IMR-90 (cell line): ENCODE measurements around the gene CASP3. TPM values are rescaled to one million over a fixed set of nuclear protein-coding genes. Genes with fewer than 3 reads are reported as not detected.

Experiments used
- ATAC-seq: fragments of 200-7000 bp; cut with Tn5 transposase; 2 replicates; pipeline ENCODE4 v1.9.1; 2020; ENCODE audit warnings: low read depth, mild to moderate bottlenecking, moderate library complexity
- BruUV-seq: library from RNA; stranded (reverse); fragments of 400-500 nt; replicated peaks from 2 replicates; lab custom pipeline; 2021; lab: Mats Ljungman, UMichigan
- CTCF ChIA-PET: fragments of 300-600 bp; formaldehyde crosslinking; extraction: SDS; loops from one replicate; lab custom pipeline; 2021; ENCODE audit warnings: antibody characterized with exemption; lab: Yijun Ruan, JAX
- POLR2A ChIA-PET: fragments of 300-600 bp; sonication (Branson Sonifier 250); formaldehyde crosslinking; loops from one replicate; lab custom pipeline; 2022; ENCODE audit warnings: antibody characterized with exemption; ENCODE audit not compliant: unreplicated experiment; lab: Charles Lee
- DNase-seq: peaks from one replicate; pipeline ENCODE4 v3.0.0; 2013
- H2AFZ ChIP-seq: replicated peaks from 2 replicates; pipeline ENCODE3; 2013; ENCODE audit warnings: low read length, mild to moderate bottlenecking; ENCODE audit not compliant: poor library complexity
- H2AK5ac ChIP-seq: 2 replicates; pipeline ENCODE4 v1.6.1; 2013; ENCODE audit warnings: low read depth, low read length, inconsistent platforms
- H2AK9ac ChIP-seq: replicated peaks from 2 replicates; pipeline ENCODE3; 2013; ENCODE audit warnings: mild to moderate bottlenecking, low read depth, low read length, moderate library complexity; ENCODE audit not compliant: poor library complexity
- H2BK120ac ChIP-seq: 2 replicates; pipeline ENCODE4 v1.6.1; 2013; ENCODE audit warnings: low read depth, low read length, inconsistent platforms
- H2BK15ac ChIP-seq: 3 replicates; pipeline ENCODE4 v1.6.1; 2013; ENCODE audit warnings: low read depth, low read length, inconsistent platforms
- H2BK20ac ChIP-seq: 2 replicates; pipeline ENCODE4 v1.6.1; 2013; ENCODE audit warnings: low read depth, mild to moderate bottlenecking, inconsistent platforms, low read length, moderate library complexity
- H2BK5ac ChIP-seq: 2 replicates; pipeline ENCODE4 v1.6.1; 2013; ENCODE audit warnings: mild to moderate bottlenecking, low read depth, low read length, inconsistent platforms; ENCODE audit not compliant: poor library complexity, severe bottlenecking
- H3K14ac ChIP-seq: replicated peaks from 2 replicates; pipeline ENCODE4 v1.6.1; 2013; ENCODE audit warnings: low read depth, low read length, inconsistent platforms
- H3K18ac ChIP-seq: 2 replicates; pipeline ENCODE4 v1.6.1; 2013; ENCODE audit warnings: low read depth, low read length, control low read depth
- H3K23ac ChIP-seq: 2 replicates; pipeline ENCODE4 v1.6.1; 2013; ENCODE audit warnings: low read depth, low read length, inconsistent platforms
- H3K27ac ChIP-seq: 2 replicates; pipeline ENCODE4 v1.5.1; 2013; ENCODE audit warnings: mild to moderate bottlenecking, control low read depth, low read length; ENCODE audit not compliant: insufficient read depth
- H3K27me3 ChIP-seq: 2 replicates; pipeline ENCODE4 v1.6.1; 2013; ENCODE audit warnings: low read length; ENCODE audit not compliant: control insufficient read depth, insufficient read depth
- H3K36me3 ChIP-seq: 2 replicates; pipeline ENCODE4 v1.6.1; 2013; ENCODE audit warnings: low read length, mixed read lengths; ENCODE audit not compliant: control insufficient read depth, insufficient read depth
- H3K4ac ChIP-seq: 2 replicates; pipeline ENCODE4 v1.6.1; 2013; ENCODE audit warnings: low read depth, low read length, inconsistent platforms
- H3K4me1 ChIP-seq: 2 replicates; pipeline ENCODE4 v1.6.1; 2013; ENCODE audit warnings: low read length, mixed read lengths; ENCODE audit not compliant: control insufficient read depth, insufficient read depth
- H3K4me2 ChIP-seq: 2 replicates; pipeline ENCODE4 v1.6.1; 2013; ENCODE audit warnings: low read depth, mild to moderate bottlenecking, control low read depth, low read length, moderate library complexity
- H3K4me3 ChIP-seq: 2 replicates; pipeline ENCODE4 v1.5.1; 2013; ENCODE audit warnings: low read depth, mild to moderate bottlenecking, control low read depth, low read length, moderate library complexity; ENCODE audit not compliant: insufficient read depth
- H3K56ac ChIP-seq: 2 replicates; pipeline ENCODE4 v1.6.1; 2013; ENCODE audit warnings: low read length, inconsistent platforms; ENCODE audit not compliant: insufficient read depth; ENCODE audit errors: extremely low read depth
- H3K79me1 ChIP-seq, 2 experiments: 2 replicates each; pipeline ENCODE4 v1.6.1; 2013; ENCODE audit warnings: low read length in 2 of 2, inconsistent platforms in 1 of 2, low read depth in 1 of 2
- H3K9ac ChIP-seq: 2 replicates; pipeline ENCODE4 v1.6.1; 2013; ENCODE audit warnings: low read depth, low read length, control low read depth
- H3K9me1 ChIP-seq: 2 replicates; pipeline ENCODE4 v1.6.1; 2013; ENCODE audit warnings: low read length, inconsistent platforms; ENCODE audit not compliant: insufficient read depth
- H3K9me3 ChIP-seq: 2 replicates; pipeline ENCODE4 v1.6.1; 2013; ENCODE audit warnings: low read length; ENCODE audit not compliant: control insufficient read depth, insufficient read depth
- H4K20me1 ChIP-seq: 2 replicates; pipeline ENCODE4 v1.6.1; 2013; ENCODE audit warnings: low read length, inconsistent platforms; ENCODE audit not compliant: insufficient read depth
- H4K5ac ChIP-seq: 2 replicates; pipeline ENCODE4 v1.6.1; 2013; ENCODE audit warnings: mild to moderate bottlenecking, low read depth, low read length, control low read depth
- H4K8ac ChIP-seq, 2 experiments: 2 replicates each; pipeline ENCODE4 v1.6.1; 2013; ENCODE audit warnings: low read depth in 2 of 2, low read length in 2 of 2, control low read depth in 1 of 2, inconsistent platforms in 1 of 2
- H4K91ac ChIP-seq: 2 replicates; pipeline ENCODE4 v1.6.1; 2013; ENCODE audit warnings: low read depth, low read length, inconsistent platforms; ENCODE audit not compliant: insufficient read depth
- CHD1 ChIP-seq: IDR thresholded peaks from 2 replicates; pipeline ENCODE4 v1.6.1; 2012; ENCODE audit warnings: low read depth, low read length, improper control_type of control experiment
- ELK1 ChIP-seq: fragments of 150-350 bp; IDR thresholded peaks from 2 replicates; pipeline ENCODE4 v1.6.1; 2016; ENCODE audit warnings: low read depth, mild to moderate bottlenecking, low read length, moderate library complexity, borderline replicate concordance
- FOS ChIP-seq: fragments of 150-350 bp; IDR thresholded peaks from 2 replicates; pipeline ENCODE4 v1.6.1; 2016; ENCODE audit warnings: low read depth, low read length
- MAZ ChIP-seq: IDR thresholded peaks from 2 replicates; pipeline ENCODE4 v1.6.1; 2012; ENCODE audit warnings: low read depth, mild to moderate bottlenecking, low read length, improper control_type of control experiment, moderate library complexity, borderline replicate concordance
- NFE2L2 ChIP-seq: fragments of 150-350 bp; IDR thresholded peaks from 2 replicates; pipeline ENCODE4 v1.6.1; 2016; ENCODE audit warnings: low read depth, mild to moderate bottlenecking, low read length
- RFX5 ChIP-seq: IDR thresholded peaks from 2 replicates; pipeline ENCODE4 v1.8.0; 2012; ENCODE audit warnings: low read depth, mild to moderate bottlenecking, low read length, moderate library complexity
- SMC3 ChIP-seq: fragments of 150-350 bp; IDR thresholded peaks from 2 replicates; pipeline ENCODE4 v1.6.1; 2016; ENCODE audit warnings: low read depth, mild to moderate bottlenecking, antibody characterized with exemption, low read length, moderate library complexity
- USF2 ChIP-seq: fragments of 150-350 bp; IDR thresholded peaks from 2 replicates; pipeline ENCODE4 v1.6.1; 2017; ENCODE audit warnings: mild to moderate bottlenecking, antibody characterized with exemption, low read length, low read depth
- WGBS, 2 experiments: methylation state at CpG; one replicate each; pipeline versions ENCODE4 v1.1.5 to v1.1.7; 2013; ENCODE audit warnings: missing lambda C conversion rate in 2 of 2; ENCODE audit not compliant: insufficient read length in 1 of 2; ENCODE audit errors: extremely low coverage in 2 of 2; 5-methylcytosine and 5-hydroxymethylcytosine counted together
- dilution Hi-C: fragments of 300-500 bp; cut with HindIII; formaldehyde crosslinking; loops from one replicate; pipeline ENCODE4 v1.14.3; 2018; ENCODE audit warnings: low sequenced_read_pairs; ENCODE audit not compliant: unreplicated experiment
- in situ Hi-C: fragments of 300-500 bp; cut with MboI; formaldehyde crosslinking; loops from 3 replicates; pipeline ENCODE4 v1.14.3; 2019; ENCODE audit warnings: low sequenced_read_pairs, inconsistent platforms, mixed read lengths
- intact Hi-C: fragments of 100-400 bp; cut with micrococcal nuclease; formaldehyde crosslinking; loops from 2 replicates; pipeline ENCODE4 v1.10.0; 2022
- polyA plus RNA-seq, 3 experiments: library from polyadenylated mRNA; depleted of rRNA; stranded (reverse); fragments of >200 nt; gene quantifications; 2 replicates each; pipeline ENCODE4 v1.2.3, GENCODE V29; 2012; ENCODE audit warnings: low replicate concordance in 1 of 3
- total RNA-seq: library from RNA; depleted of rRNA; stranded (reverse); fragments of >200 nt; gene quantifications from 2 replicates; pipeline ENCODE4 v1.2.3, GENCODE V29; 2012

Gene CASP3
- total and polyA plus RNA-seq, 2 of the 4 experiments (the other 2 are of a cell fraction), result 26.7 to 27.4 TPM

DNA sequence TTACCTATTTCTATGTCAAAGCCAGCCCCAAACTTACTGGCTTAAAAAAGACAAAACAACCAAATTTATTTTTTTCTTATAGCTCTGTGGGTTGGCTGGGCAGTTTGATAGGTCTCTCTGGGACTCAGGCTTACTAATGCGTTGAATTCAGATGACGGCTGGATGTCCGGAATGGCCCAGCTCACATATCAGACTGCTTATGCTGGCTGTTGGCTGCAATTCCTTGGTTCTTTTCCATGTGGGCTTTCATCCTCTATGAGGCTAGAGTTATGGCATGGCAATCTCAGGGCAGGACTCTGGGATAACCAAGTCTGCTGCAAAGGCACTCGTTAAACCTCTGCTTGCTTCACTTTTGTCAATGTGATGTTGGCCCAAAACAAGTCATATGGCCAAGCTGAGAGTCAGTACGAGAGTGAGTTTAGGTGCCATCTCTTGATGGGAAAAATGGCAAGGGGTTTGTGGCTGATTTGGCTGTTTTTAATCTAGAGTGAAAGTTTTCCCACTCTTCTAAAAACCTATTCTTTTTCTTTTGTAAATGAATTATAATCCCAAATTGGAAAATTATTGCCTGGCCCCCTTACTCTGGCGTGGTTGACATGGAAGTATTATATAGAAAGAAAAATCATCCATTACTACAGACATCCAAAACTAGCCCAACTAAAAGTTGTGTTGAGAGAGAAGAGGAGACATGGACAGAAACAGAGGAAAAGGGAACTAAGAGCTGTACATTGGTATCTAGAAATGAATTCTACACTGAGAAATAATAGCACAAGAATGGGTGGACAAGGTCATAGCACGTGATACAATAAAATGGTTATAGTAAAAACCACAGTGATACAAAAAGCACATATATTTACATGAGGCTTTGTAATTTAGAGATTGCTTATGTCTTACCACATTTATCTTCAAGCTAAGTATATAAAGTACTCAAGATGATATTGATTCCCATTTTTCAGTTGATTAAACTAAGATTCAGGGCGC is 6.9 kb upstream of the CASP3 start:
- DNase-seq, result no peak
- Histone ChIP-seq H3K79me1 (peaks cover 0 to 3% of the 10 kb centered on the region in 2 experiments; a peak in 2 of 4 replicates), H3K56ac (no peak overlapping the region), H3K9me1 (no peaks in the 10 kb centered on the region), H4K5ac (no peak overlapping the region), H3K4me1 (peaks cover 3% of the 10 kb centered on the region), H3K27ac (no peak overlapping the region), H3K4me2 (no peak overlapping the region), H3K4me3 (no peak overlapping the region), H3K18ac (no peak overlapping the region), H3K23ac (0 out of 2 replicates have a peak overlapping the region, but pooled peaks have one; percentile 23), H4K91ac (no peak overlapping the region), H2BK15ac (no peak overlapping the region), H2AFZ (no peak overlapping the region), H4K8ac (no peak overlapping the region), H2BK20ac (no peak overlapping the region), H4K20me1 (no peaks in the 10 kb centered on the region), H3K36me3 (peaks cover 5% of the 10 kb centered on the region; the same call in 1 of the 2 replicates), H2BK120ac (no peak overlapping the region), H3K27me3 (no peaks in the 10 kb centered on the region), H3K4ac (no peak overlapping the region), H3K9me3 (no peaks in the 10 kb centered on the region), H2AK9ac (no peak overlapping the region), H3K9ac (no peak overlapping the region), H2BK5ac (no peak overlapping the region), H2AK5ac (no peak overlapping the region), H3K14ac (no peak overlapping the region)
- ChIA-PET POLR2A (no interaction called here), CTCF (interaction anchor here (0.6 kb wide), 1 partner anchor 66 kb away, joined by 3 read pairs; no protein-coding TSS in a partner anchor)
- TF ChIP-seq CHD1 (no peak), FOS (no peak), USF2 (no peak), NFE2L2 (no peak), MAZ (no peak), SMC3 (no peak), RFX5 (no peak), ELK1 (no peak)
- in situ Hi-C loops, result no loop called here
- intact Hi-C loops, result no loop called here
- ATAC-seq, result no peak
- WGBS, 2 experiments, result no CpG with 5 or more reads among the region's 8 CpGs
- dilution Hi-C loops, result no loop called here
- BruUV-seq, result no TSS peak
